Lower lobe of right lung (tissue), 2 donors: ENCODE data around the gene C9. TPM values are rescaled to one million over a fixed set of nuclear protein-coding genes. Genes with fewer than 3 reads are reported as not detected.

ENCODE experiments used
- ATAC-seq, 2 donors: fragments of 200-7000 bp; cut with Tn5 transposase; one replicate each; pipeline ENCODE4 v1.9.1; 2020 to 2022; ENCODE audit warnings: mild to moderate bottlenecking in 2 of 2, moderate library complexity in 2 of 2
- DNase-seq: peaks from one replicate; pipeline ENCODE4 v3.0.0-alpha.2; 2020
- H3K27ac ChIP-seq: fragments of 200-600 bp; one replicate; pipeline ENCODE4 v1.8.0; 2022
- H3K27me3 ChIP-seq: fragments of 200-600 bp; one replicate; pipeline ENCODE4 v1.8.0; 2022; ENCODE audit warnings: low read depth
- H3K36me3 ChIP-seq: fragments of 200-600 bp; one replicate; pipeline ENCODE4 v1.8.0; 2022; ENCODE audit warnings: mild to moderate bottlenecking
- H3K4me1 ChIP-seq: fragments of 200-600 bp; one replicate; pipeline ENCODE4 v1.8.0; 2022
- H3K4me3 ChIP-seq: fragments of 200-600 bp; one replicate; pipeline ENCODE4 v1.8.0; 2022; ENCODE audit warnings: mild to moderate bottlenecking
- H3K9me3 ChIP-seq: fragments of 200-600 bp; one replicate; pipeline ENCODE4 v1.8.0; 2022
- intact Hi-C: fragments of 100-400 bp; cut with DNase I; formaldehyde crosslinking; loops from one replicate; pipeline ENCODE4 v1.11.0; 2022
- total RNA-seq: library from RNA; stranded (reverse); fragmentation: NEBNext Ultra II Directional; extraction: Animal tissue kit (Norgen Biotek cat#: 25700); gene quantifications from one replicate; pipeline ENCODE4 v1.2.1, GENCODE V29; 2021
- TF ChIP-seq, protein P1 (sequence below): fragments of 200-600 bp; IDR thresholded peaks from one replicate; pipeline ENCODE4 v1.8.0; 2022; ENCODE audit warnings: antibody characterized with exemption, mild to moderate bottlenecking
- donor health status: DM: no; HTN: yes; CAD: no; lungs with severe emphysema.

C9 gene
- total RNA-seq, 1 donor from 2014 or later = 0.27 TPM

DNA sequence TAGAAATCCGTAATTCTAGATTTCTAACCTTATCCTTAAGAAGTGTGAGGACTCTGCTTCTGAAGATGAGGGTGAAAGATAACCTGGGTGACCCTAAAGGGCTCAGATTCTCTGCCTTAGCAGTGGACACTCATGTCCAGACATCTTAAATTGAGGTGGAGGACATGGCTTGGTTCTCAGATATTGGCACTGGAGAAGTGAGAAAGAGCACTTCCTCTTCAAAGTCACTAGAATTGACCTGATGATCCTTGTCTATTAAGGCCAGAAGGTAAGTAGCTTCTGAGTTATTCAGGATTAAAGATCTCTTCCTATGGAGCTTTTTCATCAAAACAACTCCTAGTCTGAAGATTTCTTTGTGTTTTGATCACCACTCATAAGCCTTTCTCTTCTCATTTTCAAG is 54.8 kb downstream of the C9 start:
- Histone ChIP-seq H3K36me3 (no peaks in the 10 kb centered on the region), H3K4me3 (no peak overlapping the region), H3K4me1 (no peaks in the 10 kb centered on the region), H3K27me3 (no peaks in the 10 kb centered on the region), H3K9me3 (no peaks in the 10 kb centered on the region), H3K27ac (no peak overlapping the region)
- intact Hi-C loops = no loop called here
- TF ChIP-seq, protein P1, sequence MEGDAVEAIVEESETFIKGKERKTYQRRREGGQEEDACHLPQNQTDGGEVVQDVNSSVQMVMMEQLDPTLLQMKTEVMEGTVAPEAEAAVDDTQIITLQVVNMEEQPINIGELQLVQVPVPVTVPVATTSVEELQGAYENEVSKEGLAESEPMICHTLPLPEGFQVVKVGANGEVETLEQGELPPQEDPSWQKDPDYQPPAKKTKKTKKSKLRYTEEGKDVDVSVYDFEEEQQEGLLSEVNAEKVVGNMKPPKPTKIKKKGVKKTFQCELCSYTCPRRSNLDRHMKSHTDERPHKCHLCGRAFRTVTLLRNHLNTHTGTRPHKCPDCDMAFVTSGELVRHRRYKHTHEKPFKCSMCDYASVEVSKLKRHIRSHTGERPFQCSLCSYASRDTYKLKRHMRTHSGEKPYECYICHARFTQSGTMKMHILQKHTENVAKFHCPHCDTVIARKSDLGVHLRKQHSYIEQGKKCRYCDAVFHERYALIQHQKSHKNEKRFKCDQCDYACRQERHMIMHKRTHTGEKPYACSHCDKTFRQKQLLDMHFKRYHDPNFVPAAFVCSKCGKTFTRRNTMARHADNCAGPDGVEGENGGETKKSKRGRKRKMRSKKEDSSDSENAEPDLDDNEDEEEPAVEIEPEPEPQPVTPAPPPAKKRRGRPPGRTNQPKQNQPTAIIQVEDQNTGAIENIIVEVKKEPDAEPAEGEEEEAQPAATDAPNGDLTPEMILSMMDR = no peak
- DNase-seq = no peak
- ATAC-seq = no peak

DNA sequence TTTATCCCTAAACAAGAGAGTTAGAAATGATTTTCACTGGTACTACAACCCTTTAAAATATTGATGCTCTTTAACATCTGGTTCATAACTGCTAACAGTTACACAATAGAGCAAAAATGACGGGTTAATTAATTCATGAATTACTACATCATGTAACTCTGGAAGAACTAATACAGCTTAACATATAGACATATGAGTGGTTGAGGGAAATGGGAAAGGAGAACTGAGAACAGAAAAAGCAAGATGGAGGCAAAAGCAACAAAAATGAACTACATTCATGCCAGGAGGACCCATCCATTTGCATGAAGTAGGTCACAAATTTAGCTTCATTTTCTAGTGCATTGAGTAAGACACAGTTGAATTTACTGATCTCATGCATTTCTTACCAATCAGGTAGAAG is 61.8 kb downstream of the C9 start:
- no peak for DNase-seq
- TF ChIP-seq, protein P1 = no peak
- Histone ChIP-seq H3K36me3 (no peaks in the 10 kb centered on the region), H3K4me3 (no peak overlapping the region), H3K9me3 (peaks cover 6% of the 10 kb centered on the region), H3K4me1 (no peaks in the 10 kb centered on the region), H3K27me3 (no peaks in the 10 kb centered on the region), H3K27ac (no peak overlapping the region)
- ATAC-seq = no peak
- intact Hi-C loops = no loop called here

DNA sequence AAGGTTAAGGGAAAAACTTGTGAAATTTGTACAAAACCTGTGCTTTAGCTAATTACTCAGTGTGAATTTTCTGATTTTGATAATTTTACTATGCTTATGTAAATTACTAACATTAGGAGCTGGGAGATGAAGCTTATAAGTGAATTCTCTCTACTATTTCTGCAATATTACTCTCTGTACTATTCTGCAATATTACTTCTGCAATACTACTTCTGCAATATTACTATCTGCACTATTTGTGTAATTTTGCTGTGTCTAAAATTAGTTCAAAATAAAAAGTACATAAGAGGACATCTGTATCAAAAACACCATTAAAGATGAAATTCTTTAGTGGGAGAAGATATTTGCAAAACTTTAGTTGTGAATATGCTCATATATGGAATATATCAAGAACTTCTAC is 62.9 kb downstream of the C9 start:
- DNase-seq (no peak), ATAC-seq (no peak)
- peaks cover 6% of the 10 kb centered on the region for H3K9me3 ChIP-seq
- no peaks in the 10 kb centered on the region for H3K36me3 ChIP-seq
- intact Hi-C loops = no loop called here
- TF ChIP-seq, protein P1 = no peak
- H3K27me3 ChIP-seq = no peaks in the 10 kb centered on the region
- no peak overlapping the region for H3K4me3 ChIP-seq
- H3K27ac ChIP-seq = no peak overlapping the region
- no peaks in the 10 kb centered on the region for H3K4me1 ChIP-seq

GRCh38 chr5:39299962-39300361 is 64.3 kb downstream of the C9 start:
- Histone ChIP-seq H3K27me3 (no peaks in the 10 kb centered on the region), H3K36me3 (no peaks in the 10 kb centered on the region), H3K4me1 (no peaks in the 10 kb centered on the region), H3K27ac (no peak overlapping the region), H3K9me3 (peaks cover 6% of the 10 kb centered on the region), H3K4me3 (no peak overlapping the region)
- ATAC-seq (no peak), DNase-seq (no peak)
- TF ChIP-seq, protein P1 = no peak
- intact Hi-C loops = no loop called here

DNA sequence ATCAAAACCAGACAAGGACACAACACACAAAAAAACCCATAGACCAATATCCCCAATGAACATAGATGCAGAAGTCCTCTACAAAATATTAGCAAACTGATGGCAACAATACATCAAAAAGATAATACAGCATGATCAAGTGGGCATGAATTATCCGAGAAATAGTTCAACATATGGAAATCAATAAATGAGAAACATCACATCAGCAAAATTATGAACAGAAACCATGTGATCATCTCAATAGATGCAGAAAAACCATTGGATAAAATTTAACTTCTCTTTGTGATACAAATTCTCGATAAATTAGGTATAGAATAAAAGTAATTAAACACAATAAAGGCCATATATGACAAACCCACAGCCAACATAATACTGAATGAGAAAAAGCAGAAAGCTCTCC is 69.6 kb downstream of the C9 start:
- no peak for DNase-seq
- Histone ChIP-seq H3K27me3 (no peaks in the 10 kb centered on the region), H3K36me3 (no peaks in the 10 kb centered on the region), H3K4me1 (no peaks in the 10 kb centered on the region), H3K4me3 (no peak overlapping the region), H3K9me3 (peaks cover 6% of the 10 kb centered on the region), H3K27ac (no peak overlapping the region)
- intact Hi-C loops = no loop called here
- TF ChIP-seq, protein P1 = no peak
- ATAC-seq = no peak

- DNase-seq (no peak), ATAC-seq (no peak)
- H3K4me1 ChIP-seq = no peaks in the 10 kb centered on the region
- H3K4me3 ChIP-seq = no peak overlapping the region
- H3K9me3 ChIP-seq = no peaks in the 10 kb centered on the region
- no peak overlapping the region for H3K27ac ChIP-seq
- intact Hi-C loops = no loop called here
- no peaks in the 10 kb centered on the region for H3K36me3 ChIP-seq
- no peaks in the 10 kb centered on the region for H3K27me3 ChIP-seq
- TF ChIP-seq, protein P1 = no peak
These were observed 79.7 kb downstream of the C9 start for GRCh38 chr5:39284552-39284951.
